MM.1S (cell line): ENCODE data around the gene ATP2A3.

Experiments
- DNase-seq: peaks from one replicate; pipeline ENCODE4 v3.0.0-alpha.2; 2015
- H2AFZ ChIP-seq: fragments of 300-600 bp; sonication (generic); 2 replicates; pipeline ENCODE4 v1.6.0; 2016; ENCODE audit warnings: antibody characterized with exemption, low read length
- H3F3A ChIP-seq: fragments of 300-600 bp; sonication (generic); 2 replicates; pipeline ENCODE4 v1.6.1; 2016; ENCODE audit warnings: mild to moderate bottlenecking, antibody characterized with exemption, low read length, moderate library complexity, mixed read lengths; ENCODE audit not compliant: insufficient read depth
- H3K27ac ChIP-seq: fragments of 300-600 bp; sonication (generic); 2 replicates; pipeline ENCODE4 v1.5.1; 2016; ENCODE audit warnings: mild to moderate bottlenecking, low read length
- H3K27me3 ChIP-seq: fragments of 300-600 bp; sonication (generic); replicated peaks from 2 replicates; pipeline ENCODE4 v1.6.0; 2016; ENCODE audit warnings: low read length; ENCODE audit not compliant: insufficient read depth
- H3K36me3 ChIP-seq: fragments of 300-600 bp; sonication (generic); replicated peaks from 2 replicates; pipeline ENCODE4 v1.6.1; 2016; ENCODE audit warnings: mild to moderate bottlenecking, low read length, mixed read lengths; ENCODE audit not compliant: insufficient read depth
- H3K4me1 ChIP-seq: fragments of 300-600 bp; sonication (generic); 2 replicates; pipeline ENCODE4 v1.6.1; 2016; ENCODE audit warnings: low read length, mixed read lengths
- H3K4me2 ChIP-seq: fragments of 300-600 bp; sonication (generic); 2 replicates; pipeline ENCODE4 v1.6.0; 2016; ENCODE audit warnings: low read depth, low read length
- H3K4me3 ChIP-seq: fragments of 300-600 bp; sonication (generic); 2 replicates; pipeline ENCODE4 v1.5.1; 2016; ENCODE audit warnings: low read length, mixed read lengths
- H3K79me2 ChIP-seq: fragments of 300-600 bp; sonication (generic); 2 replicates; pipeline ENCODE4 v1.6.1; 2016; ENCODE audit warnings: mixed run types, low read length, mixed read lengths
- H3K9ac ChIP-seq: fragments of 300-600 bp; sonication (generic); 2 replicates; pipeline ENCODE4 v1.6.1; 2016; ENCODE audit warnings: low read length, mixed read lengths
- H3K9me2 ChIP-seq: fragments of 300-600 bp; sonication (generic); replicated peaks from 2 replicates; pipeline ENCODE4 v1.6.1; 2016; ENCODE audit warnings: mild to moderate bottlenecking, low read length, mixed read lengths; ENCODE audit not compliant: insufficient read depth
- H3K9me3 ChIP-seq: fragments of 300-600 bp; sonication (generic); replicated peaks from 2 replicates; pipeline ENCODE4 v1.6.1; 2016; ENCODE audit warnings: mild to moderate bottlenecking, low read length, mixed read lengths; ENCODE audit not compliant: insufficient read depth
- H4K20me1 ChIP-seq: fragments of 300-600 bp; sonication (generic); 2 replicates; pipeline ENCODE4 v1.6.1; 2016; ENCODE audit warnings: mild to moderate bottlenecking, low read length, moderate library complexity, mixed read lengths; ENCODE audit not compliant: insufficient read depth
- EZH2 ChIP-seq: fragments of 300-600 bp; sonication (generic); optimal IDR thresholded peaks from 2 replicates; pipeline ENCODE3; 2017; ENCODE audit warnings: low read depth, mild to moderate bottlenecking, antibody characterized with exemption, low read length, mixed read lengths
- EZH2phosphoT487 ChIP-seq: fragments of 300-600 bp; sonication (generic); IDR thresholded peaks from 2 replicates; pipeline ENCODE4 v1.6.1; 2018; ENCODE audit warnings: antibody characterized with exemption, low read length
- TF ChIP-seq, protein P1 (sequence below): fragments of 300-600 bp; sonication (generic); IDR thresholded peaks from 2 replicates; pipeline ENCODE4 v1.5.1; 2016; ENCODE audit warnings: antibody characterized with exemption, low read length, mixed read lengths

Gene ATP2A3

DNA sequence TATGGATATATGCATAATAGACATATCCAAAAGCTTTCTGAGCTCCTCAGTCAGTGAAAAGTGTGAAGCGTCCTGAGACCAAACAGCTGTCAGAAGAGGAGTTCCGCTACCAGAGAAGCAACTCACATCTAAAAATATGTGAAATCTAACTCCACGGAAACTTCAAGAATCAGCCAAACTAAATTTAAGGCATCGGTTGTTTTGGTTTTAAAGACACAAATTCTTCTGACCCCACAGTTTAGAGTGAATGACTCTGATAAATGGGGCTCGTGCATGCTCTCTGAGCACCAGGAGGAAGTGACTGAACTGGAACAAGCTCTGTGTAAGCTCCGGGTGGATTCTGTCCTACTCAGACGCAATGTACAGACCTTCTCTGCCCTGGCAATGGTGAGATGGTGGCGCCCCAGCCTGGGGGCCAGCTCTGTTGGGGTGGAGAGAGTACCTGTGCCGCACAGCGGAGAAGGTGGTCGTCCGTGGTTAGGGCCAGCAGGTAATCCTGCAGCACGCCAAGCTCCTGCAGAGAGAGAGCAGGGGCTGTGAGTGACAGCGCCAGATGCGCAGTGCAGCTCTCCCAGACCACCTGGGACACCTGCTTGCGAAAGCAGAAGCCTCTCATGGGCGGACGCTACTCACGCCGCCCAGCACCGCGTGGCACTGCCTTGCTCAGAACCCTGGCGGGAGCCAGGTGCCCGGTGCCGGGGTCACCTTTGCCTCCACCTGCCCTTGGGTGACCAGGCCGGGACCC lies 44.4 kb upstream of the ATP2A3 start:
- Histone ChIP-seq H3K4me2 (no peak overlapping the region), H3K9me2 (no peaks in the 10 kb centered on the region), H4K20me1 (no peaks in the 10 kb centered on the region), H3K79me2 (no peaks in the 10 kb centered on the region), H3K9me3 (no peaks in the 10 kb centered on the region), H3F3A (no peaks in the 10 kb centered on the region), H3K27me3 (no peaks in the 10 kb centered on the region), H3K4me1 (no peaks in the 10 kb centered on the region), H2AFZ (no peak overlapping the region), H3K27ac (no peak overlapping the region), H3K9ac (no peak overlapping the region), H3K4me3 (no peak overlapping the region), H3K36me3 (peaks cover 6% of the 10 kb centered on the region; the same call in 1 of the 2 replicates)
- no peak for DNase-seq
- TF ChIP-seq, protein P1, sequence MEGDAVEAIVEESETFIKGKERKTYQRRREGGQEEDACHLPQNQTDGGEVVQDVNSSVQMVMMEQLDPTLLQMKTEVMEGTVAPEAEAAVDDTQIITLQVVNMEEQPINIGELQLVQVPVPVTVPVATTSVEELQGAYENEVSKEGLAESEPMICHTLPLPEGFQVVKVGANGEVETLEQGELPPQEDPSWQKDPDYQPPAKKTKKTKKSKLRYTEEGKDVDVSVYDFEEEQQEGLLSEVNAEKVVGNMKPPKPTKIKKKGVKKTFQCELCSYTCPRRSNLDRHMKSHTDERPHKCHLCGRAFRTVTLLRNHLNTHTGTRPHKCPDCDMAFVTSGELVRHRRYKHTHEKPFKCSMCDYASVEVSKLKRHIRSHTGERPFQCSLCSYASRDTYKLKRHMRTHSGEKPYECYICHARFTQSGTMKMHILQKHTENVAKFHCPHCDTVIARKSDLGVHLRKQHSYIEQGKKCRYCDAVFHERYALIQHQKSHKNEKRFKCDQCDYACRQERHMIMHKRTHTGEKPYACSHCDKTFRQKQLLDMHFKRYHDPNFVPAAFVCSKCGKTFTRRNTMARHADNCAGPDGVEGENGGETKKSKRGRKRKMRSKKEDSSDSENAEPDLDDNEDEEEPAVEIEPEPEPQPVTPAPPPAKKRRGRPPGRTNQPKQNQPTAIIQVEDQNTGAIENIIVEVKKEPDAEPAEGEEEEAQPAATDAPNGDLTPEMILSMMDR = no peak
- no peak for TF ChIP-seq EZH2
- no peak for TF ChIP-seq EZH2phosphoT487

DNA sequence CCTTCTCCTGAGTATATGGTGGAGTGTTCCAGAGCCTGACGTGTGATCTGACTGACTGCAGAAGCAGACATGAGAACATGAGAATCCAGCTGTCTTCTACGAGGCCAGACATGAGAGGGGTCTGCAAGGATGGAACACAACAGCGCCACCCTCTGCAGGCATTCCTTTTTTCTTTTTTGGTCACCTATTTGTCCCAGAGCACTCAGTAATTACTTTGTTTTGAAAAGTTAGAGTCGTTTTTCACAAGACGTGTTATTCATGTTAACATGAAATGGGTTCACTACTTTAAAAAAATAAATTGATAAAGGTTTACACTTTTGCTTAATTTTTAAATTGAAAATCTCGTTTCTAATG lies 43.8 kb upstream of the ATP2A3 start:
- Histone ChIP-seq H3K27me3 (no peaks in the 10 kb centered on the region), H3K27ac (no peak overlapping the region), H3K9me2 (no peaks in the 10 kb centered on the region)

DNA sequence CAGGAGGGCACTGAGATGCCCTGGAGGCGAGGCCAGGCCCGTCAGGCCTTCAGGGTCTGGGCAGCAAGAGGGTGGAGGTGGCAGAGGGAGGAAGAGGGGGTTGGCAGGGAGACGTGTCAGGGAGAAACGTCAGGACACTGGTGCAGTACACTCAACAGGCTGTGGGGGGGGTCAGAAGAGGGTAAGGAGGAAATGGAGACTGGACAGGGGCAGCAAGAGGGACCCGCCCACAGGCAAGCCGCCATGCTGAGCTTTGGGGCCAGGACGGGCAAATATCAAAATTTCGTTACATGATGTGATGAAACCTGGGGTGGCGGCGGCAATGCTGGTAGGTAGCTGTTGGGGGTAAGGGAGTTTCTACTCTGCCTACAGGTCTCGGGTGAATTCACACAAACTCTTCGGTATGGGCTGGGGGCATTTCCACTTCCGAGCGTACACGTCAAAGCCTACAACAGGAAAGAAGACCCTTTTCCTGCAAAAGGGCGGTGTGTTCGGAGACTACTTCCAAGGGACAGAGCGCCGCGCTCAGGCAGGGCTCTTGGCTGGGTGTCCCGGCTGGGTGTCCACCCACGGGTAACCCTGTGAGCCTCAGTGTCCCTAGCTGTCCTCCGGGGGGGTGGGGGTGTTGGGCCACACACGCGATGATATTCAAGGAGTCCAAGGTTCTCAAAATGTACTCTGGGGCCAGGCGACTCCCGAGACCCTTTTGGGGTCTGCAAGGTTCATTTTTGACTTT lies 43.3 kb upstream of the ATP2A3 start:
- Histone ChIP-seq H3K36me3 (peaks cover 6% of the 10 kb centered on the region; the same call in 1 of the 2 replicates), H3K9ac (no peak overlapping the region), H3K27ac (no peak overlapping the region), H3K9me3 (no peaks in the 10 kb centered on the region), H3K9me2 (no peaks in the 10 kb centered on the region), H3K79me2 (no peaks in the 10 kb centered on the region), H4K20me1 (no peaks in the 10 kb centered on the region), H2AFZ (no peak overlapping the region), H3K4me3 (no peak overlapping the region), H3K4me1 (no peaks in the 10 kb centered on the region), H3K4me2 (no peak overlapping the region), H3F3A (no peaks in the 10 kb centered on the region), H3K27me3 (no peaks in the 10 kb centered on the region)
- TF ChIP-seq EZH2 = no peak
- TF ChIP-seq, protein P1 = no peak
- no peak for TF ChIP-seq EZH2phosphoT487
- no peak for DNase-seq

More for the DNA sequence above, 43.8 kb upstream of the ATP2A3 start:
- H3K4me3 ChIP-seq = no peak overlapping the region
- no peak overlapping the region for H2AFZ ChIP-seq
- no peaks in the 10 kb centered on the region for H3K9me3 ChIP-seq
- H3K9ac ChIP-seq = no peak overlapping the region
- no peak overlapping the region for H3K4me2 ChIP-seq
- TF ChIP-seq, protein P1 = no peak
- TF ChIP-seq EZH2 = no peak
- TF ChIP-seq EZH2phosphoT487 = no peak
- no peaks in the 10 kb centered on the region for H3K79me2 ChIP-seq
- peaks cover 6% of the 10 kb centered on the region; the same call in 1 of the 2 replicates for H3K36me3 ChIP-seq
- H3F3A ChIP-seq = no peaks in the 10 kb centered on the region
- no peaks in the 10 kb centered on the region for H4K20me1 ChIP-seq
- no peaks in the 10 kb centered on the region for H3K4me1 ChIP-seq
- no peak for DNase-seq
